ENCODE data around the gene CBX4. TPM values are rescaled to one million over a fixed set of nuclear protein-coding genes. Genes with fewer than 3 reads are reported as not detected.

CBX4 gene
- total RNA-seq, 1 donor from 2014 or later = 16.9 TPM

GRCh38 chr17:79826841-79827578 is 12.2 kb downstream of the CBX4 start:
- H3K36me3 Mint-ChIP-seq (ENCODE audit: low read depth, unreplicated experiment) = no peaks in the 10 kb centered on the region
- peaks cover 6% of the 10 kb centered on the region for H3K4me1 Mint-ChIP-seq (ENCODE audit: low read depth, unreplicated experiment)
- no peak overlapping the region for H3K4me3 ChIP-seq (ENCODE audit: insufficient read depth, low read depth, low read length)
- H3K36me3 ChIP-seq (ENCODE audit: insufficient read depth, low read length) = no peaks in the 10 kb centered on the region
- H3K79me2 ChIP-seq (ENCODE audit: insufficient read depth, low read length) = no peaks in the 10 kb centered on the region
- H3K9ac ChIP-seq (ENCODE audit: low read length) = no peak overlapping the region
- no peak overlapping the region for H3K4me3 Mint-ChIP-seq (ENCODE audit: unreplicated experiment)
- no peak overlapping the region for H3K27ac Mint-ChIP-seq (ENCODE audit: unreplicated experiment)
- FAIRE-seq = no peak
- TF ChIP-seq EZH2 (IDR thresholded peaks at IDR 0.05; ENCODE audit: insufficient read depth, low read length) = no peak
- no peak for TF ChIP-seq CTCF (IDR thresholded peaks at IDR 0.05; ENCODE audit: insufficient read depth, low read depth, low read length)
- H3K4me1 ChIP-seq (ENCODE audit: insufficient read depth, low read length) = peaks cover 4% of the 10 kb centered on the region
- H2AFZ ChIP-seq (ENCODE audit: low read depth, low read length) = no peak overlapping the region
- H3K27me3 Mint-ChIP-seq (ENCODE audit: low read depth, unreplicated experiment) = peaks cover 46% of the 10 kb centered on the region
- H3K27ac ChIP-seq (ENCODE audit: low read depth, low read length) = no peak overlapping the region
- H3K4me2 ChIP-seq (ENCODE audit: low read length) = peak overlapping the region; percentile 7
- no peaks in the 10 kb centered on the region for H3K27me3 ChIP-seq (ENCODE audit: insufficient read depth, low read length)
- no peaks in the 10 kb centered on the region for H4K20me1 ChIP-seq (ENCODE audit: insufficient read depth, low read length)
- H3K9me3 ChIP-seq (ENCODE audit: insufficient read depth, low read depth, low read length) = no peaks in the 10 kb centered on the region
- H3K9me3 Mint-ChIP-seq (ENCODE audit: unreplicated experiment) = peaks cover 6% of the 10 kb centered on the region
- no peak for DNase-seq (ENCODE audit: low read depth)

- peaks cover 52% of the 10 kb centered on the region for H3K27me3 Mint-ChIP-seq (ENCODE audit: low read depth, unreplicated experiment)
Observed at GRCh38 chr17:79826204-79826680, 13.0 kb downstream of the CBX4 start.

More at GRCh38 chr17:79826204-79826680, 13.0 kb downstream of the CBX4 start:
- H3K9ac ChIP-seq (ENCODE audit: low read length) = no peak overlapping the region
- no peak overlapping the region for H3K27ac Mint-ChIP-seq (ENCODE audit: unreplicated experiment)
- no peaks in the 10 kb centered on the region for H3K9me3 ChIP-seq (ENCODE audit: insufficient read depth, low read depth, low read length)
- TF ChIP-seq EZH2 (IDR thresholded peaks at IDR 0.05; ENCODE audit: insufficient read depth, low read length) = no peak
- TF ChIP-seq CTCF (IDR thresholded peaks at IDR 0.05; ENCODE audit: insufficient read depth, low read depth, low read length) = no peak
- no peaks in the 10 kb centered on the region for H3K36me3 Mint-ChIP-seq (ENCODE audit: low read depth, unreplicated experiment)
- peaks cover 2% of the 10 kb centered on the region for H3K27me3 ChIP-seq (ENCODE audit: insufficient read depth, low read length)
- no peak overlapping the region for H2AFZ ChIP-seq (ENCODE audit: low read depth, low read length)
- DNase-seq (ENCODE audit: low read depth) = no peak
- FAIRE-seq = no peak
- H3K4me3 Mint-ChIP-seq (ENCODE audit: unreplicated experiment) = no peak overlapping the region
- H3K4me1 ChIP-seq (ENCODE audit: insufficient read depth, low read length) = no peaks in the 10 kb centered on the region
- H3K4me3 ChIP-seq (ENCODE audit: insufficient read depth, low read depth, low read length) = no peak overlapping the region
- H3K4me2 ChIP-seq (ENCODE audit: low read length) = peak overlapping the region; percentile 13
- no peaks in the 10 kb centered on the region for H3K36me3 ChIP-seq (ENCODE audit: insufficient read depth, low read length)
- no peaks in the 10 kb centered on the region for H3K79me2 ChIP-seq (ENCODE audit: insufficient read depth, low read length)
- H3K9me3 Mint-ChIP-seq (ENCODE audit: unreplicated experiment) = peaks cover 6% of the 10 kb centered on the region
- peaks cover 6% of the 10 kb centered on the region for H3K4me1 Mint-ChIP-seq (ENCODE audit: low read depth, unreplicated experiment)
- no peaks in the 10 kb centered on the region for H4K20me1 ChIP-seq (ENCODE audit: insufficient read depth, low read length)
- no peak overlapping the region for H3K27ac ChIP-seq (ENCODE audit: low read depth, low read length)
